ENCODE measurements around the gene DZIP3. TPM values are rescaled to one million over a fixed set of nuclear protein-coding genes. Genes with fewer than 3 reads are reported as not detected.

The DZIP3 gene
- 4.6 and 4.7 TPM in 2 replicates for total RNA-seq

GRCh38 chr3:108589081-108589997 lies at the start of gene DZIP3, which contains the start of gene CIP2A:
Gene DZIP3 (plus strand): TSS chr3:108589722. CDS start chr3:108605407, 15,685 bp downstream.
Gene CIP2A (minus strand): TSS chr3:108589438. CDS start chr3:108589375, 63 bp downstream.
- DNase-seq (ENCODE audit: low read depth, low spot score) = peak; percentile 51

GRCh38 chr3:108546247-108546646 lies 43.3 kb upstream of the DZIP3 start:
- DNase-seq (ENCODE audit: low read depth, low spot score) = no peak

GRCh38 chr3:108546692-108547091 lies 42.8 kb upstream of the DZIP3 start:
- DNase-seq (ENCODE audit: low read depth, low spot score) = no peak

GRCh38 chr3:108548304-108548703 lies 41.2 kb upstream of the DZIP3 start:
- DNase-seq (ENCODE audit: low read depth, low spot score) = no peak

- no peak for DNase-seq (ENCODE audit: low read depth, low spot score)
Measured at GRCh38 chr3:108548886-108549285, 40.6 kb upstream of the DZIP3 start.

GRCh38 chr3:108552267-108553159 lies 37.0 kb upstream of the DZIP3 start:
- peak; percentile 10 for DNase-seq (ENCODE audit: low read depth, low spot score)

GRCh38 chr3:108554229-108554628 lies 35.3 kb upstream of the DZIP3 start:
- DNase-seq (ENCODE audit: low read depth, low spot score) = no peak

- DNase-seq (ENCODE audit: low read depth, low spot score) = no peak
Measured at GRCh38 chr3:108554913-108555571, 34.5 kb upstream of the DZIP3 start.

GRCh38 chr3:108555966-108556581 lies 33.4 kb upstream of the DZIP3 start:
- DNase-seq (ENCODE audit: low read depth, low spot score) = no peak

GRCh38 chr3:108562565-108562964 lies 27.0 kb upstream of the DZIP3 start:
- no peak for DNase-seq (ENCODE audit: low read depth, low spot score)

GRCh38 chr3:108564564-108564963 lies 25.0 kb upstream of the DZIP3 start:
- no peak for DNase-seq (ENCODE audit: low read depth, low spot score)

GRCh38 chr3:108565506-108565905 lies 24.0 kb upstream of the DZIP3 start:
- no peak for DNase-seq (ENCODE audit: low read depth, low spot score)

GRCh38 chr3:108566599-108566998 lies 22.9 kb upstream of the DZIP3 start:
- no peak for DNase-seq (ENCODE audit: low read depth, low spot score)

GRCh38 chr3:108569336-108569735 lies 20.2 kb upstream of the DZIP3 start:
- DNase-seq (ENCODE audit: low read depth, low spot score) = no peak

GRCh38 chr3:108578064-108578463 lies 11.5 kb upstream of the DZIP3 start:
- DNase-seq (ENCODE audit: low read depth, low spot score) = no peak

GRCh38 chr3:108588601-108589000 lies 921 bp upstream of the DZIP3 start:
- DNase-seq (ENCODE audit: low read depth, low spot score) = no peak

GRCh38 chr3:108589998-108590323 lies 439 bp downstream of the DZIP3 start:
- DNase-seq (ENCODE audit: low read depth, low spot score) = no peak

- no peak for DNase-seq (ENCODE audit: low read depth, low spot score)
Measured at GRCh38 chr3:108590460-108590859, 938 bp downstream of the DZIP3 start.

- no peak for DNase-seq (ENCODE audit: low read depth, low spot score)
Measured at GRCh38 chr3:108595321-108595720, 5.8 kb downstream of the DZIP3 start.

- DNase-seq (ENCODE audit: low read depth, low spot score) = no peak
Measured at GRCh38 chr3:108598375-108598774, 8.9 kb downstream of the DZIP3 start.

Measured in pulmonary artery endothelial cell (primary cell).